Heart right ventricle (tissue), 16 donors: ENCODE data around the gene STEAP1B. TPM values are rescaled to one million over a fixed set of nuclear protein-coding genes. Genes with fewer than 3 reads are reported as not detected.
"Not testable (repeated sequence)": the region's sequence is repeated elsewhere in the genome, so short reads cannot be mapped to it uniquely, and the experiment has no call there.

Source experiments
- ATAC-seq, 8 donors: fragments of 200-7000 bp; cut with Tn5 transposase; one replicate each; pipeline ENCODE4 v1.9.1; 2020; ENCODE audit warnings: mild to moderate bottlenecking in 8 of 8, moderate library complexity in 8 of 8, moderate number of reproducible peaks in 1 of 8
- DNase-seq, 2 donors: peaks; one replicate each; pipeline ENCODE4 v3.0.0-alpha.2; 2020
- H3K27ac ChIP-seq, 10 donors: fragments of 200-600 bp; sonication (generic) in 2 of 10; one replicate each; pipeline versions ENCODE4 v1.5.0 to v1.8.0; 2020 to 2022; ENCODE audit warnings: mild to moderate bottlenecking in 3 of 10
- H3K27me3 ChIP-seq, 7 donors: fragments of 200-600 bp; one replicate each; pipeline ENCODE4 v1.8.0; 2021 to 2022; ENCODE audit warnings: mild to moderate bottlenecking in 2 of 7
- H3K36me3 ChIP-seq, 9 donors: fragments of 200-600 bp; sonication (generic) in 1 of 9; one replicate each; pipeline versions ENCODE4 v1.5.0 to v1.8.0; 2020 to 2022; ENCODE audit warnings: mild to moderate bottlenecking in 2 of 9
- H3K4me1 ChIP-seq, 9 donors: fragments of 200-600 bp; sonication (generic) in 1 of 9; one replicate each; pipeline versions ENCODE4 v1.5.0 to v1.8.0; 2020 to 2022; ENCODE audit warnings: mild to moderate bottlenecking in 4 of 9
- H3K4me3 ChIP-seq, 10 donors: fragments of 200-600 bp; sonication (generic) in 2 of 10; one replicate each; pipeline versions ENCODE4 v1.5.0 to v1.8.0; 2020 to 2022; ENCODE audit warnings: mild to moderate bottlenecking in 7 of 10, moderate library complexity in 2 of 10
- H3K9me3 ChIP-seq, 11 donors: fragments of 200-600 bp in 10 of 11; sonication (generic) in 2 of 11; one replicate each; pipeline versions ENCODE4 v1.5.0 to v1.8.0; 2013 to 2022; ENCODE audit warnings: mild to moderate bottlenecking in 2 of 11, control low read depth in 1 of 11, moderate library complexity in 1 of 11
- CTCF ChIP-seq, 9 donors: fragments of 200-600 bp; sonication (generic) in 2 of 9; IDR thresholded peaks; one replicate each; pipeline versions ENCODE4 v1.5.0 to v1.8.0; 2021 to 2022; ENCODE audit warnings: antibody characterized with exemption in 9 of 9, mild to moderate bottlenecking in 5 of 9, moderate library complexity in 1 of 9
- WGBS, 2 donors: extraction: QIAGEN DNeasy Blood & Tissue Kit; methylation state at CpG; one replicate each; pipeline ENCODE4 v1.1.7; 2013; ENCODE audit warnings: inconsistent platforms in 1 of 2; 5-methylcytosine and 5-hydroxymethylcytosine counted together
- intact Hi-C, 10 donors: fragments of 100-400 bp; cut with DNase I; formaldehyde crosslinking; loops; one replicate each; pipeline versions ENCODE4 v1.11.1 to v1.14.2; 2022
- polyA plus RNA-seq, 2 donors: library from polyadenylated mRNA; stranded (reverse); fragments of 200-250 nt; gene quantifications; one replicate each; pipeline ENCODE4 v1.2.3, GENCODE V29; 2013
- total RNA-seq, 10 donors: library from RNA; stranded (reverse); fragmentation: NEBNext Ultra II Directional in 3 of 10; extraction: Animal tissue kit (Norgen Biotek cat#: 25700) in 3 of 10; gene quantifications; one replicate each; pipeline versions ENCODE4 v1.2.1 to v1.2.4, GENCODE V29; 2021 to 2023
- donor health status: Arrhythmogenic right ventricular cardiomyopathy.
- donor health status: ischemic (EF 13 %, LVEDD 7.1; RV severe dilation, severe dysfunction).
- donor health status: healthy with polysubstance abuse.
- donor health status: DM: no; HTN: yes; CAD: no.
- donor health status: DM: no; HTN: no; CAD: no.
- donor health status: ischemic (EF 25% LVEDD 6.9; RV normal size, moderate dysfunction).
- donor health status: ischemic (EF 25% LVEDD 5.7; RV mildly dilated, moderate dysfunction).
- donor health status: healthy.
- donor health status: DM: yes; HTN: yes; CAD: no.
- donor health status: Ischemic cardiomyopathy.
- donor health status: ischemic (EF 35%, LVEDD 5.7; RV mildly dilated, moderate dysfunction).
- donor health status: nonischemic (EF 11% LVEDD 7.7; RV severe dilation, severe dysfunction).
- donor health status: DM: yes; HTN: yes; CAD: no.
- donor health status: PGD.
- donor health status: ischemic (EF 29% LVEDD 5.4; RV normal size, mild dysfunction).
- donor health status: nonischemic (EF 23%, LVEDD 6.1; RV moderate dilation, normal function).

Gene STEAP1B
- total and polyA plus RNA-seq, 12 donors = 0.15 to 0.76 (median 0.40) TPM; not detected in 2

GRCh38 chr7:22438994-22439393 is 61.0 kb downstream of the STEAP1B start:
- TF ChIP-seq CTCF (IDR thresholded peaks at IDR 0.05) = no peak
- Histone ChIP-seq H3K36me3 (no peaks in the 10 kb centered on the region), H3K27me3 (no peaks in the 10 kb centered on the region), H3K4me3 (no peak overlapping the region), H3K27ac (no peak overlapping the region), H3K4me1 (peaks cover 2 to 18% (median 9%) of the 10 kb centered on the region in 9 donors), H3K9me3 (peaks cover 0 to 9% (median 0%) of the 10 kb centered on the region in 11 donors)
- 80 to 91% methylated on average over 3 of the region's 3 CpGs for WGBS, 2 donors
- intact Hi-C loops = no loop called here
- ATAC-seq (no peak), DNase-seq (no peak)

GRCh38 chr7:22436552-22436951 is 63.4 kb downstream of the STEAP1B start:
- DNase-seq, H3K27me3 ChIP-seq, H3K9me3 ChIP-seq, ATAC-seq, H3K27ac ChIP-seq, H3K4me3 ChIP-seq, H3K36me3 ChIP-seq, intact Hi-C loops: not testable (repeated sequence)
- H3K4me1 ChIP-seq = peaks cover 0 to 15% (median 4%) of the 10 kb centered on the region in 9 donors
- WGBS, 2 donors = 89 to 95% methylated on average over 4 of the region's 4 CpGs

GRCh38 chr7:22435720-22436119 is 64.3 kb downstream of the STEAP1B start:
- Histone ChIP-seq H3K4me1 (peaks cover 0 to 15% (median 4%) of the 10 kb centered on the region in 9 donors), H3K27ac (no peak overlapping the region), H3K27me3 (no peaks in the 10 kb centered on the region), H3K9me3 (peaks cover 0 to 9% (median 0%) of the 10 kb centered on the region in 11 donors), H3K4me3 (no peak overlapping the region), H3K36me3 (no peaks in the 10 kb centered on the region)
- DNase-seq = no peak
- intact Hi-C loops = no loop called here
- 94 to 97% methylated on average over 8 of the region's 8 CpGs for WGBS, 2 donors
- no peak for ATAC-seq
- TF ChIP-seq CTCF (IDR thresholded peaks at IDR 0.05) = no peak

- Histone ChIP-seq H3K27ac (no peak overlapping the region), H3K36me3 (no peaks in the 10 kb centered on the region), H3K27me3 (no peaks in the 10 kb centered on the region), H3K4me3 (no peak overlapping the region), H3K4me1 (peaks cover 0 to 15% (median 4%) of the 10 kb centered on the region in 9 donors), H3K9me3 (peaks cover 0 to 9% (median 0%) of the 10 kb centered on the region in 11 donors)
- ATAC-seq = no peak
- 73 to 74% methylated on average over 4 of the region's 4 CpGs for WGBS, 2 donors
- TF ChIP-seq CTCF (IDR thresholded peaks at IDR 0.05) = no peak
- DNase-seq = no peak
- intact Hi-C loops = no loop called here
These were observed 64.9 kb downstream of the STEAP1B start for GRCh38 chr7:22435105-22435504.

GRCh38 chr7:22433710-22434460 is 66.1 kb downstream of the STEAP1B start:
- no peak for TF ChIP-seq CTCF (IDR thresholded peaks at IDR 0.05)
- H3K4me3 ChIP-seq = no peak overlapping the region
- peak; percentile 70 to 92 (median 87) for ATAC-seq
- intact Hi-C loops = no loop called here
- H3K9me3 ChIP-seq = peaks cover 0 to under 1% (median 0%) of the 10 kb centered on the region in 11 donors
- no peaks in the 10 kb centered on the region for H3K36me3 ChIP-seq
- H3K27ac ChIP-seq = peak overlapping the region in 4 of 10 donors; percentile 15 to 66 (median 44)
- peak; percentile 22 to 51 for DNase-seq
- H3K4me1 ChIP-seq = peaks cover 0 to 15% (median 4%) of the 10 kb centered on the region in 9 donors
- 49 to 60% methylated on average over 11 of the region's 11 CpGs for WGBS, 2 donors
- no peaks in the 10 kb centered on the region for H3K27me3 ChIP-seq

GRCh38 chr7:22433165-22433700 is 66.8 kb downstream of the STEAP1B start:
- 97 to 98% methylated on average over 2 of the region's 2 CpGs for WGBS, 2 donors
- H3K4me3 ChIP-seq, H3K36me3 ChIP-seq, H3K27me3 ChIP-seq, H3K9me3 ChIP-seq, DNase-seq, intact Hi-C loops: not testable (repeated sequence)
- H3K4me1 ChIP-seq = peaks cover 0 to 15% (median 4%) of the 10 kb centered on the region in 9 donors
- H3K27ac ChIP-seq = peak overlapping the region in 4 of 10 donors; percentile 39 to 66 (median 50)
- peak in 1 of 8 donors; percentile 13 for ATAC-seq
